CD8-positive, alpha-beta memory T cell (primary cell): ENCODE results near the gene UBA1. TPM values are rescaled to one million over a fixed set of nuclear protein-coding genes. Genes with fewer than 3 reads are reported as not detected.

Source experiments
- CTCF ChIA-PET: fragments of 350-600 bp; sonication (Branson Sonifier 250); formaldehyde crosslinking; loops from one replicate; lab custom pipeline; 2021; ENCODE audit warnings: antibody characterized with exemption; lab: Charles Lee
- POLR2A ChIA-PET: fragments of 350-600 bp; sonication (Branson Sonifier 250); formaldehyde crosslinking; loops from one replicate; lab custom pipeline; 2021; ENCODE audit warnings: antibody characterized with exemption; lab: Charles Lee
- DNase-seq, 5 donors: peaks; one replicate each; pipeline versions ENCODE4 v3.0.0 to v3.0.0-alpha.2; 2020 to 2022; ENCODE audit warnings: mixed read lengths in 1 of 5
- H3K27ac ChIP-seq: one replicate; pipeline ENCODE4 v1.7.0; 2013; ENCODE audit warnings: low read depth, mild to moderate bottlenecking, low read length, moderate library complexity
- H3K27me3 ChIP-seq: 2 replicates; pipeline ENCODE4 v1.7.0; 2013; ENCODE audit warnings: low read length, mild to moderate bottlenecking; ENCODE audit not compliant: insufficient read depth, poor library complexity, severe bottlenecking
- H3K36me3 ChIP-seq: 2 replicates; pipeline ENCODE4 v1.7.0; 2013; ENCODE audit warnings: mild to moderate bottlenecking, low read length, moderate library complexity; ENCODE audit not compliant: insufficient read depth
- H3K4me1 ChIP-seq: 2 replicates; pipeline ENCODE4 v1.7.0; 2013; ENCODE audit warnings: mild to moderate bottlenecking, low read length, moderate library complexity; ENCODE audit not compliant: insufficient read depth
- H3K4me3 ChIP-seq: 2 replicates; pipeline ENCODE4 v1.7.0; 2013; ENCODE audit warnings: mild to moderate bottlenecking, low read length
- H3K9me3 ChIP-seq: 2 replicates; pipeline ENCODE4 v1.7.0; 2013; ENCODE audit warnings: mild to moderate bottlenecking, low read length
- H3K27ac Mint-ChIP-seq, 8 donors: one replicate each; pipeline ENCODE4 v1.8.0; 2020 to 2021; ENCODE audit warnings: mixed read lengths in 8 of 8, mild to moderate bottlenecking in 6 of 8, inconsistent platforms in 3 of 8, moderate library complexity in 3 of 8
- H3K27me3 Mint-ChIP-seq, 2 donors: one replicate each; pipeline ENCODE4 v1.8.0; 2020 to 2021; ENCODE audit warnings: mixed read lengths in 2 of 2, mild to moderate bottlenecking in 1 of 2, moderate library complexity in 1 of 2
- H3K36me3 Mint-ChIP-seq, 3 donors: one replicate each; pipeline ENCODE4 v1.8.0; 2020 to 2021; ENCODE audit warnings: mixed read lengths in 3 of 3, inconsistent platforms in 1 of 3, mild to moderate bottlenecking in 1 of 3
- H3K4me1 Mint-ChIP-seq, 3 donors: one replicate each; pipeline ENCODE4 v1.8.0; 2020 to 2021; ENCODE audit warnings: mixed read lengths in 3 of 3, inconsistent platforms in 1 of 3, mild to moderate bottlenecking in 1 of 3
- H3K4me3 Mint-ChIP-seq, 7 donors: one replicate each; pipeline ENCODE4 v1.8.0; 2020 to 2021; ENCODE audit warnings: mixed read lengths in 7 of 7, mild to moderate bottlenecking in 6 of 7, moderate library complexity in 4 of 7, inconsistent platforms in 2 of 7
- H3K9me3 Mint-ChIP-seq, 5 donors: one replicate each; pipeline ENCODE4 v1.8.0; 2020 to 2022; ENCODE audit warnings: mixed read lengths in 5 of 5, mild to moderate bottlenecking in 3 of 5, moderate library complexity in 2 of 5, inconsistent platforms in 1 of 5
- polyA plus RNA-seq: library from polyadenylated mRNA; unstranded; fragments of 300-500 nt; fragmentation: Illumina TruSeq; gene quantifications from one replicate; pipeline ENCODE4 v1.2.3, GENCODE V29; 2021
- total RNA-seq, 2 experiments: library from RNA; stranded (reverse); gene quantifications; one replicate each; pipeline ENCODE4 v1.2.3, GENCODE V29; 2021

The UBA1 gene
- total and polyA plus RNA-seq, 3 experiments from 2014 or later, result 178 to 234 (median 225) TPM

DNA sequence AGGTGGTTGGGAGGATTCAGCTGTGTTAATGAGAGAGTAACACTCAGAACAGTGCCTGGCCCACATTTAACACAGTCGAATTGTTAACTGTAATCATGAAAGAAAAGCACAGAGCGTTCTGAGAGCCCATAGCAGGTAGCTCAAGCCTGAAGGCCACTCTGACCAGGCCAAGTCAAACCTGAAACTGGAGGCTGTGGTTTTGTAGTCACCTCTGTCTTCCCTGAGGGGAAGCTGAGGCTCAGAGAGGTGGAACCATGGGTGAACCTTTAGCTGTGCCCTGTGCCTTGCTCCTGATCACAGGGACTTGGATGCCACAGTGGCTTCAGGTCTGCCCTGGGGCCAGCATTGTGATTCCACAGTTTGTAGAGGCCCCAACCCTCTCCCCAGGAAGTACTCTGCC is 16.6 kb upstream of the UBA1 start:
- no peaks in the 10 kb centered on the region for H3K4me1 ChIP-seq
- H3K27ac Mint-ChIP-seq, result no peak overlapping the region
- no peak overlapping the region for H3K27ac ChIP-seq
- ChIA-PET POLR2A (no interaction called here), CTCF (no interaction called here)
- H3K4me3 Mint-ChIP-seq, result no peak overlapping the region
- H3K27me3 ChIP-seq, result no peaks in the 10 kb centered on the region
- no peaks in the 10 kb centered on the region for H3K4me1 Mint-ChIP-seq
- no peaks in the 10 kb centered on the region for H3K9me3 ChIP-seq
- H3K9me3 Mint-ChIP-seq, result no peaks in the 10 kb centered on the region
- H3K4me3 ChIP-seq, result no peak overlapping the region
- H3K36me3 ChIP-seq, result peaks cover 10% of the 10 kb centered on the region
- no peak for DNase-seq
- H3K36me3 Mint-ChIP-seq, result peaks cover 0 to 81% (median 2%) of the 10 kb centered on the region in 3 donors
- peaks cover 0 to 4% of the 10 kb centered on the region in 2 donors for H3K27me3 Mint-ChIP-seq

DNA sequence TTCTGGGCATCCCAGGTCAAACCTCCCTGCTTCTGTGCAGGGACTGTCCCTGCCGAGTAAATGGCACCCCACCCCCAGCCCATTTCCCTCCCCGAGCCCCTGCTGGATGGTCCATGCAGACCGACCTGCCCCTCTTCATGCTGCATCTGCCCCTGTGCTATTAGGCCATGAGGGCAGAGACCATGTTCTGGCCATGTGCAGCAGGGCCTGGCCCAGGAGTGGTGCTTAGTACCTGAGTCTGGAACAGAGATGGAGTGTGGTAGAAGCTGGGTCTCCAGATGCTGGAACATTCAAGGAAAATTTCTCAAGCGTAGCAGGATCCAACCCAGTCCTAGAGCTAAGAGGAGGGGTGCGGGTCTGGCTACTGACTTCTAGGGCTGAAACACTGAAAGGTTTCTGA is 15.3 kb upstream of the UBA1 start:
- POLR2A ChIA-PET, result no interaction called here
- no peak overlapping the region for H3K4me3 Mint-ChIP-seq
- H3K36me3 ChIP-seq, result peaks cover 7% of the 10 kb centered on the region
- no peaks in the 10 kb centered on the region for H3K4me1 Mint-ChIP-seq
- H3K9me3 ChIP-seq, result no peaks in the 10 kb centered on the region
- DNase-seq, result no peak
- peak overlapping the region in 1 of 8 donors; percentile 3 for H3K27ac Mint-ChIP-seq
- H3K4me1 ChIP-seq, result no peaks in the 10 kb centered on the region
- H3K4me3 ChIP-seq, result no peak overlapping the region
- H3K9me3 Mint-ChIP-seq, result no peaks in the 10 kb centered on the region
- peaks cover 0 to 4% of the 10 kb centered on the region in 2 donors for H3K27me3 Mint-ChIP-seq
- H3K27ac ChIP-seq, result no peak overlapping the region
- H3K36me3 Mint-ChIP-seq, result peaks cover 0 to 78% (median 2%) of the 10 kb centered on the region in 3 donors
- CTCF ChIA-PET, result no interaction called here
- no peaks in the 10 kb centered on the region for H3K27me3 ChIP-seq

DNA sequence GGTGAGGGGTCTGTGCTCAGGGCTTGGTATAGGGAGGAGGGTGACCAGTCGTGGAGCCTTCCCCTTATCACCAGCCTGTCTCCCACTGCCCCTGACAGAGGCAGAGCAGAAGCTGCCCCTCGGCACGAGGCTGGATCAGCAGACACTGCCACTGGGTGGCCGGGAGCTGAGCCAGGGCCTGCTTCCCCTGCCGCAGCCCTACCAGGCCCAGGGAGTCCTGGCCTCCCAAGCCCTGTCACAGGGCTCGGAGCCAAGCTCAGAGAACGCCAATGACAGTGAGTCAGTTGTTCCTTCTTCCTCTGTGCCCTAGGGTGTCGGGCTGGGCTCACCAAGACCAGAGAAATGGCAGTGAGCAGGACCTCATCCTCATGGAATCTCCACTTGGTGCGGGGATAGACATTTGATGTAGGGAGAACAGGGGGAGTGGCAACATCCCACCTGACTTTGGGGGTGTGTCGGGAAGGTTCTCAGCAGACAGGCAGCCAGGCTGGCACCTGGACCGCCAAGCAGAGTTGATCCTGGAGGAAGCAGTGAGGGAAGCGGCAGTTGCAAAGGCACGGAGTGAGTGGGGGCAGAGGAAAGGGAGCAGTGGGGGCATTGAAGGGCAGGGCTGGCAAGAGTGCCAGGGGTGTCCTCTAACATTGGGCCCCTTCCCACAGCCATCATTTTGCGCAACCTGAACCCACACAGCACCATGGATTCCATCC is 14.3 kb upstream of the UBA1 start:
- ChIA-PET CTCF (no interaction called here), POLR2A (no interaction called here)
- DNase-seq, result no peak
- Histone ChIP-seq H3K36me3 (peaks cover 7% of the 10 kb centered on the region), H3K27me3 (no peaks in the 10 kb centered on the region), H3K4me1 (no peaks in the 10 kb centered on the region), H3K9me3 (no peaks in the 10 kb centered on the region), H3K27ac (no peak overlapping the region), H3K4me3 (no peak overlapping the region)
- Mint-ChIP-seq H3K27me3 (peaks cover 0 to 4% of the 10 kb centered on the region in 2 donors), H3K4me1 (no peaks in the 10 kb centered on the region), H3K27ac (peak overlapping the region in 1 of 8 donors; percentile 66), H3K9me3 (no peaks in the 10 kb centered on the region), H3K36me3 (peaks cover 0 to 73% (median 2%) of the 10 kb centered on the region in 3 donors), H3K4me3 (no peak overlapping the region)

DNA sequence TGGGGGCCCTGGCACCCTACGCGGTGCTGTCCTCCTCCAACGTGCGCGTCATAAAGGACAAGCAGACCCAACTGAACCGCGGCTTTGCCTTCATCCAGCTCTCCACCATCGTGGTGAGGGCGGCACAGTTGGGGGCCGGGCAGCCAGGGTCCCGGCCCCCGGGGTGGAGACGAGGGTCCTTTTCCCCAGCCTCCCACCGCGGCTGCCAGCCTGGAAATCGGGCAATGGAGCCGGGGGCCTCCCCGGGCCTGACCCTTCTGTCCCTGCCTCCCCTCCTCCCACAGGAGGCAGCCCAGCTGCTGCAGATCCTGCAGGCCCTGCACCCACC is 13.7 kb upstream of the UBA1 start:
- POLR2A ChIA-PET, result no interaction called here
- H3K27me3 Mint-ChIP-seq, result peaks cover 0 to 4% of the 10 kb centered on the region in 2 donors

DNA sequence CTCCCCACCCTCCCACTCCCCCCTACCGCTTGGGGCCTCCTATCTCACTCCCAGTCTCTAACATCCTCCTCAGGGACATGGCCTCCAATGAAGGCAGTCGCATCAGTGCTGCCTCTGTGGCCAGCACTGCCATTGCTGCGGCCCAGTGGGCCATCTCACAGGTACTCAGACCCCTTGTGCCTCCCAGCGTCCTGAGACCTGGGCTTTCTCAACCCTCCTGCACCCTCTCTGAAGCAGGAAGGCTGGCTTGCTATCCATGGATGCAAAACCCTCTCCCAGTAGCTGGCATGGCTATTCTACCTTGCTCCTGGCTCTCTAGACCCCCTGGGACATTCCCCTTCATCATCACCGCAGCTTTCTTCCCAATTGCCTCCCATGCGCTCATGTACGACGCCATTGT is 13.3 kb upstream of the UBA1 start:
- Histone ChIP-seq H3K9me3 (no peaks in the 10 kb centered on the region), H3K27me3 (no peaks in the 10 kb centered on the region), H3K4me3 (no peak overlapping the region), H3K36me3 (peaks cover 2% of the 10 kb centered on the region), H3K27ac (no peak overlapping the region), H3K4me1 (no peaks in the 10 kb centered on the region)
- no peaks in the 10 kb centered on the region for H3K9me3 Mint-ChIP-seq
- no peak overlapping the region for H3K4me3 Mint-ChIP-seq
- peaks cover 0 to 76% (median 2%) of the 10 kb centered on the region in 3 donors for H3K36me3 Mint-ChIP-seq
- no peaks in the 10 kb centered on the region for H3K4me1 Mint-ChIP-seq
- H3K27ac Mint-ChIP-seq, result peak overlapping the region in 3 of 8 donors; percentile 17 to 78 (median 70)
- POLR2A ChIA-PET, result no interaction called here
- CTCF ChIA-PET, result no interaction called here
- peaks cover 0 to 4% of the 10 kb centered on the region in 2 donors for H3K27me3 Mint-ChIP-seq
- no peak for DNase-seq

More for the DNA sequence above, 13.7 kb upstream of the UBA1 start:
- Mint-ChIP-seq H3K4me3 (no peak overlapping the region), H3K4me1 (no peaks in the 10 kb centered on the region), H3K9me3 (no peaks in the 10 kb centered on the region), H3K27ac (no peak overlapping the region), H3K36me3 (peaks cover 0 to 73% (median 2%) of the 10 kb centered on the region in 3 donors)
- Histone ChIP-seq H3K9me3 (no peaks in the 10 kb centered on the region), H3K4me1 (no peaks in the 10 kb centered on the region), H3K27me3 (no peaks in the 10 kb centered on the region), H3K4me3 (no peak overlapping the region), H3K36me3 (peaks cover 7% of the 10 kb centered on the region), H3K27ac (no peak overlapping the region)
- CTCF ChIA-PET, result no interaction called here
- DNase-seq, result no peak

DNA sequence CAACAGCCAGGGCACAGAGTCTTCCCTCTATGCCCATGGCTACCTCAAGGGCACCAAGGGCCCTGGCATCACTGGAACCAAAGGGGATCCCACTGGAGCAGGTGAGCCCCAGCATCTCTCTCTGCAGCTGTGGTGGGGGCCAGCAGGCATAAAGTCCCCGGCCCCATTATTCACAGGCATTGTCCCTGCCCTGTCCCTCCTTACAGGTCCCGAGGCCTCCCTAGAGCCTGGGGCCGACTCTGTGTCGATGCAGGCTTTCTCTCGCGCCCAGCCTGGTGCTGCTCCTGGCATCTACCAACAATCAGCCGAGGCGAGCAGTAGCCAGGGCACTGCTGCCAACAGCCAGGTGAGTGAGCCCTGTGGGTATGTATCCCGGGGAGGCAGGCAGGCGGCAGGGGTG is 12.3 kb upstream of the UBA1 start:
- H3K27ac ChIP-seq, result no peak overlapping the region
- no peaks in the 10 kb centered on the region for H3K27me3 ChIP-seq
- no peaks in the 10 kb centered on the region for H3K4me1 ChIP-seq
- Mint-ChIP-seq H3K4me3 (no peak overlapping the region), H3K27me3 (peaks cover 0 to 6% of the 10 kb centered on the region in 2 donors), H3K27ac (no peak overlapping the region), H3K36me3 (peaks cover 0 to 76% (median 2%) of the 10 kb centered on the region in 3 donors), H3K4me1 (no peaks in the 10 kb centered on the region), H3K9me3 (no peaks in the 10 kb centered on the region)
- H3K4me3 ChIP-seq, result no peak overlapping the region
- CTCF ChIA-PET, result no interaction called here
- DNase-seq, result no peak
- no peaks in the 10 kb centered on the region for H3K36me3 ChIP-seq
- no peaks in the 10 kb centered on the region for H3K9me3 ChIP-seq
- POLR2A ChIA-PET, result no interaction called here

DNA sequence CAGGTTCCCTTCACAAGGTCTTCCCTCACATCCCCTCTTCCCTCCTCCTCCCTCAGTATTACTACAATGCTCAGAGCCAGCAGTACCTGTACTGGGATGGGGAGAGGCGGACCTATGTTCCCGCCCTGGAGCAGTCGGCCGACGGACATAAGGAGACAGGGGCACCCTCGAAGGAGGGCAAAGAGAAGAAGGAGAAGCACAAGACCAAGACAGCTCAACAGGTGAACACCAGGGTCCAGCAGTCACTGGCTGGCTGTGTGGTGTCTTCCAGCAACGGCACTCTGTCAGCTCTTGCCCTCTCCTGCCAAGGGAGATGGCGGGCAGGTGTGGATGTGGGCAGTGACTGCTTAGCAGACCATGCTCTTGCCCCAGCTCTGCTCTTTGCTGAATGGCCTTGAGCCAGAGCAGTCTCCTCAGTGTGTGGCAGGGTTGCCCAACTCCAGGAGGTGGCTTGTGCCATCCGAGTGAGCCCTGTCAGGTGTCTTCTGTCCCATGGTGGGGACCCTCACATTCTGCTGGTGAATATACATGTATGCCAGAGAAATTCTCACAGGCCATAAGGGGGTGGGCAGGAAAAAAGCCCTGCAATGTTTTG is 11.4 kb upstream of the UBA1 start:
- Histone ChIP-seq H3K27ac (no peak overlapping the region), H3K36me3 (no peaks in the 10 kb centered on the region), H3K9me3 (no peaks in the 10 kb centered on the region), H3K27me3 (no peaks in the 10 kb centered on the region), H3K4me1 (no peaks in the 10 kb centered on the region), H3K4me3 (no peak overlapping the region)
- H3K27ac Mint-ChIP-seq, result peak overlapping the region in 1 of 8 donors; percentile 21
- H3K36me3 Mint-ChIP-seq, result peaks cover 0 to 73% (median 2%) of the 10 kb centered on the region in 3 donors
- CTCF ChIA-PET, result no interaction called here
- no peak overlapping the region for H3K4me3 Mint-ChIP-seq
- no peaks in the 10 kb centered on the region for H3K9me3 Mint-ChIP-seq
- peaks cover 0 to 3% of the 10 kb centered on the region in 2 donors for H3K27me3 Mint-ChIP-seq
- DNase-seq, result no peak
- no peaks in the 10 kb centered on the region for H3K4me1 Mint-ChIP-seq
- POLR2A ChIA-PET, result no interaction called here

DNA sequence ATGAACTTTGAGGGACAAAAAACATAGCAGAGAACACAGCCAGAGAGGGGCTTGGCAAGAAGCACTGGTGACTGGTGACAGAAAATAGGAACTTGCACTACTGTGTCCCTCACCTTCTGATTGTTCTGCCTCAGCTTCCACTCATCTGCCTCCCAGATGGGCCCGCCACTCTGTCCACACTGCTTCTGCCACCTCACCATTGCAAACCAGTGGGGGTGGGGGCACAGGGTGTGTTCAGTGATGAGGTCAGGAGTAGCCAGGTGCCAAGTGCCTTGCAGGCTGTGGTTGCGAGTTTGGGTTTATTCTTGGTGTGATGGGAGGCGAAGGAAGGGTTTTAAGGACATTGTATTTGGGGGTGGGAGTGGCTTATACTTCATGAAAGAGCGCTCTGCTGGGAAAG is 9.1 kb upstream of the UBA1 start:
- Mint-ChIP-seq H3K36me3 (peaks cover 0 to 54% (median 0%) of the 10 kb centered on the region in 3 donors), H3K9me3 (no peaks in the 10 kb centered on the region), H3K27me3 (peaks cover 0 to 3% of the 10 kb centered on the region in 2 donors), H3K4me3 (no peak overlapping the region), H3K27ac (peak overlapping the region in 1 of 8 donors; percentile 82), H3K4me1 (no peaks in the 10 kb centered on the region)
- ChIA-PET POLR2A (no interaction called here), CTCF (no interaction called here)
- no peaks in the 10 kb centered on the region for H3K36me3 ChIP-seq
- no peaks in the 10 kb centered on the region for H3K9me3 ChIP-seq
- H3K4me1 ChIP-seq, result no peaks in the 10 kb centered on the region
- H3K27ac ChIP-seq, result no peak overlapping the region
- H3K4me3 ChIP-seq, result no peak overlapping the region
- DNase-seq, result no peak
- no peaks in the 10 kb centered on the region for H3K27me3 ChIP-seq
